ENCODE measurements around the gene UBE2O. TPM values are rescaled to one million over a fixed set of nuclear protein-coding genes. Genes with fewer than 3 reads are reported as not detected.

Gene UBE2O
- total and polyA plus RNA-seq, 2 donors (not counting 3 experiments of a cell fraction or from before 2014, with no cell fraction given): 13.9 to 34.1 TPM

GRCh38 chr17:76384987-76385891, 67.7 kb downstream of the UBE2O start:
- intact Hi-C loops (cut with micrococcal nuclease) (loop anchor here (1.0 to 2.0 kb wide), 3 partner anchors 15 to 70 kb away; no protein-coding TSS in a partner anchor), dilution Hi-C loops (cut with MboI; ENCODE audit: extremely low pct_ligation_motif_present, low sequenced_read_pairs) (no loop called here)
- no peaks in the 10 kb centered on the region for H3K9me1 ChIP-seq (replicated peaks; ENCODE audit: control insufficient read depth, extremely low read depth, insufficient read depth, low read length)
- peak overlapping the region; percentile 5 for H2AFZ ChIP-seq (ENCODE audit: low read depth, low read length)
- POLR2A ChIA-PET: interaction anchor here (0.6 to 3.1 kb wide), 4 partner anchors 15 to 93 kb away, joined by 3 to 13 read pairs (median 9); partner anchors contain the start of gene PRPSAP1
- peaks cover 37% of the 10 kb centered on the region for H3K79me2 ChIP-seq (ENCODE audit: control insufficient read depth, insufficient read depth, low read length)
- peak overlapping the region; percentile 67 for H3K4me2 ChIP-seq (ENCODE audit: insufficient read depth, low read length)
- BruUV-seq (replicated peaks): TSS peak; percentile 28
- peaks cover 0 to 1% of the 10 kb centered on the region in 2 experiments for H3K36me3 ChIP-seq (ENCODE audit: control insufficient read depth in 2 of 2, extremely low read depth in 1 of 2, insufficient read depth in 2 of 2, low read length in 2 of 2)
- CTCF ChIA-PET: interaction anchor here (0.6 to 8.1 kb wide), 18 partner anchors 8 to 115 kb away, joined by 3 to 106 read pairs (median 10); partner anchors contain the start of genes PRPSAP1 and QRICH2
- peaks cover 26% of the 10 kb centered on the region for H3K4me1 ChIP-seq (ENCODE audit: control insufficient read depth, extremely low read depth, insufficient read depth, low read length)
- FAIRE-seq (no peak), DNase-seq (ENCODE audit: low read depth, low spot score) (peak; percentile 76)
- peak overlapping the region; percentile 54 to 68 (median 65) for H3K4me3 ChIP-seq (replicated peaks in 1 of 3; ENCODE audit: insufficient read depth in 1 of 3, low read depth in 1 of 3, low read length in 3 of 3)
- peak; percentile 9 for TF ChIP-seq MAX (IDR thresholded peaks at IDR 0.05; ENCODE audit: insufficient read depth, insufficient read length)
- TF ChIP-seq FOS (IDR thresholded peaks at IDR 0.05; ENCODE audit: borderline replicate concordance, insufficient read depth, low read length): peak; percentile 79
- TF ChIP-seq MYC (IDR thresholded peaks at IDR 0.05; ENCODE audit: low read depth, low read length): no peak
- peak; percentile 15 for TF ChIP-seq POLR2AphosphoS5 (IDR thresholded peaks at IDR 0.05; ENCODE audit: insufficient read depth, low read depth, low read length)
- TF ChIP-seq CTCF (IDR thresholded peaks at IDR 0.05; ENCODE audit: extremely low read depth in 1 of 2, insufficient read depth in 1 of 2, low read depth in 1 of 2, low read length in 2 of 2): no peak
- no peak for TF ChIP-seq EZH2 (IDR thresholded peaks at IDR 0.05; ENCODE audit: borderline replicate concordance, low read depth, low read length, severe bottlenecking)
- no peaks in the 10 kb centered on the region for H4K20me1 ChIP-seq (replicated peaks; ENCODE audit: control insufficient read depth, extremely low read depth, insufficient read depth, low read length)
- H3K9ac ChIP-seq (replicated peaks; ENCODE audit: extremely low read depth, insufficient read depth, low read length): peak overlapping the region; percentile 97
- no peaks in the 10 kb centered on the region for H3K27me3 ChIP-seq (ENCODE audit: control insufficient read depth in 2 of 2, insufficient read depth in 2 of 2, low read length in 2 of 2)
- H3K9me3 ChIP-seq (replicated peaks; ENCODE audit: control insufficient read depth, insufficient read depth, low read length): no peaks in the 10 kb centered on the region
- peak overlapping the region; percentile 97 for H3K27ac ChIP-seq (ENCODE audit: insufficient read depth, low read depth, low read length)
